ENCODE data around the gene RILP.
A peak's percentile ranks its signal among the peaks of the same experiment; 100 is the strongest.
"Not testable (repeated sequence)": the region's sequence is repeated elsewhere in the genome, so short reads cannot be mapped to it uniquely, and the experiment has no call there.

RILP gene, protein sequence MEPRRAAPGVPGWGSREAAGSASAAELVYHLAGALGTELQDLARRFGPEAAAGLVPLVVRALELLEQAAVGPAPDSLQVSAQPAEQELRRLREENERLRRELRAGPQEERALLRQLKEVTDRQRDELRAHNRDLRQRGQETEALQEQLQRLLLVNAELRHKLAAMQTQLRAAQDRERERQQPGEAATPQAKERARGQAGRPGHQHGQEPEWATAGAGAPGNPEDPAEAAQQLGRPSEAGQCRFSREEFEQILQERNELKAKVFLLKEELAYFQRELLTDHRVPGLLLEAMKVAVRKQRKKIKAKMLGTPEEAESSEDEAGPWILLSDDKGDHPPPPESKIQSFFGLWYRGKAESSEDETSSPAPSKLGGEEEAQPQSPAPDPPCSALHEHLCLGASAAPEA

GRCh38 chr17:1649844-1650501, at the start of gene RILP:
RILP (minus strand) TSS chr17:1649866; CDS start chr17:1649804, 62 bp downstream.
- FAIRE-seq, result no peak

DNA sequence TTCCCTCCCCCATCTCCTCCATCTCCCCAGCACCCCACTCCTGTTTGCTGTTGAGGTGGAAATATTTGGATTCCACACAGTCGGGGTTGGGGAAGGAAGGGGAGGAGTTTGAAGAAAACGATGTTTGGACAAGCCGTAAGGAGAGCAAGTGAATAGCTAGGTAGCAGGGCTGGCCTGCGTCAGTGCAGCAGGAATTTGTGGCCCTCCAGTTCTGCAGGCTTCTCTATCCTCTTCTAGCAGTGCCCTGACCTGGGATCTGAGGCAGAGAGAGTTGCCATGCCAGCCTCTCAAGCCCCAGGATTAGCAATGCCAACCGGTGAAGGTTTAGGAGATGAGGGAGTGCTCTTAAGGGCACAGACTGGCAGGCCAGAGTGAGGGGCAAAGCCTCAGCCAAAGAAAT, 48.0 kb upstream of the RILP start:
- FAIRE-seq, result no peak

GRCh38 chr17:1695365-1695764, 45.7 kb upstream of the RILP start:
- FAIRE-seq, result no peak

DNA sequence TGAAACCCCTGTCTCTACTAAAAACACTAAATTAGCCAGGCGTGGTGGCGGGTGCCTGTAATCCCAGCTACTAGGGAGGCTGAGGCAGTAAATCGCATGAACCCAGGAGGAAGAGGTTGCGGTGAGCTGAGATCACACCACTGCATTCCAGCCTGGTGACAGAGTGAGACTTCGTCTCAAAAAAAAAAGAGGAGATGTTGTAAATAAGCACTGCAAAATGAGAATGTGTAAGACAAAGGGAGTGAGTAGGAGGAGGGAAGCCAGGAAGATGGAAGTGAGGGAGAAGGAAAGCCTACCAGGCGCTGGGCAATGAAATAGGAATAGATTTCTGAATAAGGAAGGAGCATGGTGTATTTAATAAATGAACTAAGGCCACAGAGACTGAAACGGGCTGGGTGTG, 43.7 kb upstream of the RILP start:
- no peak for FAIRE-seq

DNA sequence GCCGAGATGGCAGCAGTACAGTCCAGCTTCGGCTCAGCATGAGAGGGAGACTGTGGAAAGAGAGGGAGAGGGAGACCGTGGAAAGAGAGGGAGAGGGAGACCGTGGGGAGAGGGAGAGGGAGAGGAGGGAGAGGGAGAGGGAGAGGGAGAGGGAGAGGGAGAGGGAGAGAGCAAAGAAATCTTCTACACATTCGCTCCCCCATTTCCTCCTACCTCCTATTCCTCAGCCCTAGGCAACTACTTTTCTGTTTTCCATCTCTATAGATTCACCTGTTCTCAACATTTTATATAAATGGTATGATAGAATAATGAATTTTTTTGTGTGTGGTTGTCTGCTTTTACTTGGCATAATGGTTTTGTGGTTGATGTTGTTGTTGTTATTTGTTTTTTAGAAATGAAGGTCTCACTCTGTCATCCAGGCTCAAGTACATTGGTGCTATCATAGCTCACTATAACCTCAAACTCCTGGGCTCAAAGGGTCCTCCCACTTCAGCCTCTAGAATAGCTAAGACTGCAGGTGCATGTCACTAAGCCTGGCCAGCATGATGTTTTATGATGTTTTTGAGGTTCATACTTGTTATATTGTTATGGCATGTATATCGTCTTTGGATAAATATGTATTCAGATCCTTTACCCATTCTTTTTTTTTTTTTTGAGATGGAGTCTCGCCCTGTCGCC, 41.0 kb upstream of the RILP start:
- FAIRE-seq, result no peak

GRCh38 chr17:1688405-1688804, 38.7 kb upstream of the RILP start:
- FAIRE-seq, result not testable (repeated sequence)

GRCh38 chr17:1686086-1686485, 36.4 kb upstream of the RILP start:
- FAIRE-seq, result no peak

DNA sequence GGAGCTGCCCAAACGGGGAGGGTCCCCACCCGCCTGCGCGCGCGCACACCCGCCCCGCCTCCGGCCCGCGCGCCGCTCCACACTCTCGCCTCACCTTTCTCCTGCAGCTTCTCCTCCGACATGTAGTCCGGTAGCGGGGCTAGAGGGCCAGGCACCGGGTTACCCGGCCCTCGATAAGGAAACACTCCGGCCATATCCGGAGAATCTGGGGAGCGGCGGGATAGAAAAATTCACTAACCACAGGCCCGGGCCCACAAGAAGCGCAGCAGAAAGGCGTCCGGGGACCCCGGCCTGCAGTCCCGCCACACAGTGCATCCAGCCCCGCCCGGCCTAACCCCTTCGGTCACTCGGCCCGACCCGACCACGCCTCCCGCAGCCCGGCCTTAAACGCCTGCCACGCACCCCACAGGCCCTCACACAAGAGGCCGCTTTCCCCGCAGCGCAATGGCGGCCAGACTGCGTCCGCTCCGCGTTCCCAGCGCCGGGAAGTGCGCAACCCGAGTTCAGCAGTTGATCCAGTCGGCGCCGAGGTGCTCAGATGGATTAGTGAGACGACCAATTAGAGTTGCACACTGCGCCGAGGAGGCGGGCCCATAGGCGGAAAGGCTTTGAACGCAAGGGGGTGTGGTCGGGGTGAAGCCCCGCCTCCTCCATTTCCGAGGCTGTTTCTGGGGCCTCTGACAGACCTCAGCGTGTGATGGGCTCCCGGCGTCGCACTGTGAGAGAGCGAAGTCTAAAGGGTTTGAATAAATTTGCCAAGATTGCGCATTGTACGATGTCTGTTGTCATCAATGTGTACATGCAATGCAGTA, 34.9 kb upstream of the RILP start, which contains the start of gene PRPF8:
Gene PRPF8, minus strand, starts transcription at position 490 of the 812 bp plus-strand sequence. Its CDS starts 296 bp downstream, at position 194.
- FAIRE-seq, result peak; percentile 98

DNA sequence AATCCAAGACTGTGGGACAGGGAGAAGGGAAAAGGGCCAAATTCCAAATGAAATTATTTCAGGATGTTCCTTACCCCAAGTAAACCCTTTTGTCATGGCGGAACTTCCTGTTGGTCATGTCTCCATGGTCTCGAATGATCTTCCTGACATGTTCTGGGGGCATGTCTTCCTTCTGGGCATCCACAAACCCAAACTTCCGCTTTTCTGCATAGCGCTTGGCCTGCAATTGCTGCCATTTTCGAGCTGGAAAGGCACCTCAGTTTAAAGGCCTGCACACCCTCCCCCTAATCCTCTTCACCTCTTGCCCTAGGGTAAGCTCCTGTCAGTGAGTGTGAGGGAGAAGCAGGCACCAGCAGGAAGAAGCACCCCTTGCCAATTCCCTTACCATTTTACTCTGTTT, 33.8 kb upstream of the RILP start:
- no peak for FAIRE-seq

GRCh38 chr17:1676401-1676800, 26.7 kb upstream of the RILP start:
- no peak for FAIRE-seq

DNA sequence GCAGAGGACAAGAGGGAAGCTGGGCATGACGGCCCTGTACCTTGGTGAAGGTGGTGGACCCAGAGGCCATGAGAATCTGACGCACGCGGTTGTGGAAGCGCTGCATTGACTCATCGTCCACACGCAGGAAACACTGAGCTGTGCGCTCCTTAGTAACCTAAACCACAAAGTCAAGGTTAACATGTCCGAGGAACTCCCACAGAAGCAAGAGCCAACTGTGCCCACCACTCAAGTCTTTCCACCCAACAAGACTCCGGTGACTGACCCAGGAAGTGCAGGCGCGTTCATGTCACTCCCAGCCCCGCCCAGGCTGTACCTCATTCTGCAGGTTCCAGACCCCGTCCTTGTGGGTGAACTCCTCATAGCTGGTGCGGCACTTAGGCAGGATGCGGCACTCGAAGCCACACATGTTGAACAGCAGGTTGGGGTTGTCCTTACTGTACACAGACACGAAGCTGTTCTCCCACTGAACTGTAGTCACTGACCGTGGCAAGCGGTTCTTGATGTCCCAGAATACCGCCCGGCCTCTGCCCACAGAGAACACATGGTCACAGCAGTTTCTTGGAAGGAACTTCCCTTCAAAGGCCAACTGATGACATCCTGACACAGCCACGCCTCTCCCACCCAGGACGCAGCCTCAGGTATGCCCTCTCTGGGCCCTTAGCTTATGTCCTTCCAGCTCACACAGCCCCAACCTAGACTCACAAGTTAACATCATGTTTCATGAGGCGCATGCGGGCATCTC, 23.5 kb upstream of the RILP start:
- FAIRE-seq, result no peak

DNA sequence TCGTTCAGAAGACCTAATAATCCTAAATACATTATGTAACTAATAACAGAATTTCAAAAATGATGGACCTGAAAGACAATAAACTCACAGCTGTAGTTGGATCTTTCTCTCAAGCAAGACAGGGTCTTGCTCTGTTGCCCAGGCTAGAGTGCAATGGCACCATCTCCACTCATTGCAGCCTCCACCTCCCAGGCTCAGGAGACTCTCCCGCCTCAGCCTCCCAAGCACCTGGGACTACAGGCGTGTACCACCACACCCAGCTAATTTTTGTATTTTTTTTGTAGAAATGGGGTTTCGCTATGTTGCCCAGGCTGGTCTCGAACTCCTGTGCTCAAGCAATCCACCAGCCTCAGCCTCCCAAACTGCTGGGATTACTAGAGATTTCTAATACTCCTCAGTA, 14.3 kb upstream of the RILP start:
- not testable (repeated sequence) for FAIRE-seq

- no peak for FAIRE-seq
These were observed 11.4 kb upstream of the RILP start for GRCh38 chr17:1661045-1661444.

DNA sequence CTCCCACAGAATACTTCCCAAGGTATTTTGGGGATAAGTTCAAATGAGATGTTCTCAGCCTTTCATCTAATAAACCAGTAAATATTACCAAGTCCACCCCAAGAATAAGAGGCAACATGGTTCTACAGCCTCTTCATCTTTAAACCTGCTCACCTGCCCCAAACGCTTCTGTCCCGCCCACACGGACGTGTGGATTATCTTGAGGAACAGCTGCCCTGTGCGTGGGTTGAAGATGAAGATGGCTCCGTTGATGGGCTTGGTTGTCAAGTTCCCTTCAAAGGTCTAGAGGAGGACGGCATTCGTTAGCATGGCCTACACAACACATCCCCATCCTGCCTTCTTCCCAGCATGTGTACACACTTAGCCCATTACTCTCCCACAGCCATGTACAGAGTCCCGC, 8.4 kb upstream of the RILP start:
- FAIRE-seq, result no peak

GRCh38 chr17:1653735-1654134, 4.1 kb upstream of the RILP start:
- no peak for FAIRE-seq

DNA sequence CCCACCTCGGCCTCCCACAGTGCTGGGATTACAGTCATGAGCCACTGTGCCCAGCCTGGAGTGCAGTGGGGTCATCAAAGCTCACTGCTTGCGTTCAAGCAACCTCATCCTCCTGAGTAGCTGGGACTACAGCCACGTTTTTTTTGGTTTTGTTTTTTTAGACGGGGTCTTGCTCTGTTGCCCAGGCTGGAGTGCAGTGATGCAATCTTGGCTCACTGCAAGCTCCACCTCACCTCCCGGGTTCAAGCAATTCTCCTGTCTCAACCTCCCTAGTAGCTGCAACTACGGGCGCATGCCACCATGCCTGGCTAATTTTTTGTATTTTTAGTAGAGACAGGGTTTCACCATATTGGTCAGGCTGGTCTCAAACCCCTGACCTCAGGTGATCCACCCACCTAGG, 3.1 kb upstream of the RILP start:
- FAIRE-seq, result not testable (repeated sequence)

- no peak for FAIRE-seq
These were observed 1.8 kb upstream of the RILP start for GRCh38 chr17:1651559-1651844.

DNA sequence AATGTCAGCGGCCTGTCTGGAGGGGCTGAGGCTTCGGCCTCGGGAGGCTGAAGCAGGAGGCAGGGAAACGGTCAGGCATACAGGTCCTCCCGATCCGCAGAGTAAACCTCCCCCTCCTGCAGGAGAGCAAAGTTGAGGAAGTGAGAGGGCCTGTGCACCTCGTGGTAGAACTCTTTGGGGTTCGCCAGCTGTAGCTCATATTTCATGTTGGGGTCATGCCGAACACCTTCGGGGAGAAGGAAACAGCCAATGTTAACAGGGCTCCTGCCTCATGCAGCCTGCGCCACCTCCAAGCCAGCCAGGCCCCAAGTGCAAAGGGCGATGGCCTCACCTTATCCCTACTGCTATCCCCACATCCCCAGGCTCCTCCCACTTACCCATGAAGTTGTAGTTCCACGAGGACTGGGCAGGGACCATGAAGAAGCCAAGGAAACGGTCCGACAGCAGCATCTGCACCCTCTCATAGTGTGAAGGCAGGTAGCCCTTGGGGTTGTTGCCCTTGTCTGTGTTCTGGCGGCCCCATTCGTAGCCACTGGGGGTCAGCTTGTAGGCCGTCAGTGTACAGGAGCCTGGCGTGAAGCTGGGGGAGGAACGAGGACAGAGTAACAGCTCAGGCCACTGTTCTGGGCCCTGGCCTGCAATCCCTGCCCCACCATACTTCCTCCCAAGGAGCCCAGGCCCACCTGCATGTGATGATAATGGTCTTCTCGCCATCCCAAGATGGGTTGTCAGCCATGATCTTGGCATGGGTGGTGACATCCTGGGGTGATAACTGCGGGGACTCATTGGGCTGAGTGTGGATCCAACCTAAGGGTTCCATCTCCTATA, 1.3 kb upstream of the RILP start:
- FAIRE-seq, result no peak

DNA sequence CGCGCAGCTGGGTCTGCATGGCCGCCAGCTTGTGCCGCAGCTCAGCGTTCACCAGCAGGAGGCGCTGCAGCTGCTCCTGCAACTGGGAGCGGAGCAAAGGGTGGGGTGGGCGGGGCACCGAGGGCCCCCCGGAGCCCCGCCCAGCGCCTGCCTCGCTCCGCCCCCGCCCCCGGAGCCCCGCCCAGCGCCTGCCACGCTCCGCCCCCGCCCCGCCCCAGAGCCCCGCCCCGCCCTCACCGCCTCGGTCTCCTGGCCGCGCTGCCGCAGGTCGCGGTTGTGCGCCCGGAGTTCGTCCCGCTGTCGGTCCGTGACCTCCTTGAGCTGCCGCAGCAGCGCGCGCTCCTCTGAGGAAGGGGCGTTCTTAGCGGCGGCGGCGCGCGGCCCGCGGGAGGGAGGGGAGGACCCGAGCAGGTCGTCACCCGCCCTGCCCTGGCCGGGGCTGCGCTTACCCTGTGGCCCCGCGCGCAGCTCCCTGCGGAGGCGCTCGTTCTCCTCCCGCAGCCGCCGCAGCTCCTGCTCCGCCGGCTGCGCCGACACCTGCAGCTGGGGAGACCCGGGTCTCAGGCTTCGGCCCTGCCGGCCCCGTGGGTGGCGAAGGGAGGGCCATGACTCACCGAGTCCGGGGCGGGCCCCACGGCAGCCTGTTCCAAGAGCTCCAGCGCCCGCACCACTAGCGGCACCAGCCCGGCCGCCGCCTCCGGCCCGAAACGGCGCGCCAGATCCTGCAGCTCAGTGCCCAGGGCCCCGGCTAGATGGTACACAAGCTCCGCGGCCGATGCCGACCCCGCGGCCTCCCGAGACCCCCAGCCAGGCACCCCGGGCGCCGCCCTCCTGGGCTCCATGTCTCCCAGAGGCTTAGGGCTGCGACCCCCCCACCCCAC, 463 bp downstream of the RILP start:
- FAIRE-seq, result no peak
